Measurements from ENCODE around the gene CTAG1B. TPM values are rescaled to one million over a fixed set of nuclear protein-coding genes. Genes with fewer than 3 reads are reported as not detected.
"Not testable (repeated sequence)": the region's sequence is repeated elsewhere in the genome, so short reads cannot be mapped to it uniquely, and the experiment has no call there.

Gene CTAG1B
- total RNA-seq, 2 experiments from 2014 or later = not detected

DNA sequence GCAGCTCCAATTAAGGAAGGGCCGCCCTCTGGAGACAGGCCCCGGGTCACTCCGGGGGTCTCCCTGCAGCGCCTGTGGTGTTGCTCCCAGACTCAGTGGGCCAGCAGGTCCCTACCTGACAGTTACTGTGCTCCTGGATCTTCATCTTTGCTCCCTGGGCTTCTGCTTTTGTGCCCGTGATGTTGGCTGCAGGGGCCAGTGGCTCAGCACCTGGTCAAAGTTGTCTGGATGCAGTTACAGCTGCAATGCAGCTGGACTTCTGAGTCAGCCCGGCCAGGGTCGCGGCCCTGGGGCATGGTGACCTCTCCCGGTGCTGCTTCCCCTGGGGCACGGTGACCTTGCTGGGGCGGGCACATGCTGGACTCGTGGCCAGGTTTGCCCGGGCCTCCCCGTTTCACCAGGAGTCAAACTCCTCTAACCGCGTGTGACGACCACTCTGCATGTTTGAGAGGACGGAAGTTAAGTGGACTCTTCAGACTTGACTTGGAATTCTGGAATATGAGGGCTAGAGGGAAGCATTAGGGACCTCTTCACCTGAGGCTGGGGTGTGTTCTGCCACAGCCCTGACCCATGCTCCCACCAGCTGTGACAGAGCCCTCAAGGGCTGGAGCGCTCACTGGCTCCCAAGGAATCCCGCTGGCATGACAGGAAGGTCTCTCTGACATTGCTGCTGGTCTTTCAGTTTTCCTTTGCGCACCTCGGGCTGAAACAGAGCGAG, 30.6 kb upstream of the CTAG1B start:
- TF ChIP-seq EZH2phosphoT487 (IDR thresholded peaks at IDR 0.05; ENCODE audit: borderline replicate concordance, low read depth, low read length) = no peak
- TF ChIP-seq, protein P1, sequence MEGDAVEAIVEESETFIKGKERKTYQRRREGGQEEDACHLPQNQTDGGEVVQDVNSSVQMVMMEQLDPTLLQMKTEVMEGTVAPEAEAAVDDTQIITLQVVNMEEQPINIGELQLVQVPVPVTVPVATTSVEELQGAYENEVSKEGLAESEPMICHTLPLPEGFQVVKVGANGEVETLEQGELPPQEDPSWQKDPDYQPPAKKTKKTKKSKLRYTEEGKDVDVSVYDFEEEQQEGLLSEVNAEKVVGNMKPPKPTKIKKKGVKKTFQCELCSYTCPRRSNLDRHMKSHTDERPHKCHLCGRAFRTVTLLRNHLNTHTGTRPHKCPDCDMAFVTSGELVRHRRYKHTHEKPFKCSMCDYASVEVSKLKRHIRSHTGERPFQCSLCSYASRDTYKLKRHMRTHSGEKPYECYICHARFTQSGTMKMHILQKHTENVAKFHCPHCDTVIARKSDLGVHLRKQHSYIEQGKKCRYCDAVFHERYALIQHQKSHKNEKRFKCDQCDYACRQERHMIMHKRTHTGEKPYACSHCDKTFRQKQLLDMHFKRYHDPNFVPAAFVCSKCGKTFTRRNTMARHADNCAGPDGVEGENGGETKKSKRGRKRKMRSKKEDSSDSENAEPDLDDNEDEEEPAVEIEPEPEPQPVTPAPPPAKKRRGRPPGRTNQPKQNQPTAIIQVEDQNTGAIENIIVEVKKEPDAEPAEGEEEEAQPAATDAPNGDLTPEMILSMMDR (conservative IDR thresholded peaks at IDR 0.05; ENCODE audit: low read length) = no peak
- H3K9me2 ChIP-seq (ENCODE audit: insufficient read depth, low read length) = no peaks in the 10 kb centered on the region
- ChIA-PET CTCF (ENCODE audit: unreplicated experiment) (no interaction called here), POLR2A (no interaction called here)
- no TSS peak for BruUV-seq (replicated peaks)
- DNase-seq (ENCODE audit: low spot score) = no peak
- no peak overlapping the region for H3K4me2 ChIP-seq (ENCODE audit: low read length)
- intact Hi-C loops (cut with micrococcal nuclease; ENCODE audit: unreplicated experiment) = no loop called here
- no peak overlapping the region for H3K4me3 ChIP-seq (ENCODE audit: low read depth, low read length, poor library complexity, severe bottlenecking)
- H3K9me3 ChIP-seq (ENCODE audit: low read length) = no peaks in the 10 kb centered on the region
- no peaks in the 10 kb centered on the region for H3K36me3 ChIP-seq (ENCODE audit: insufficient read depth, low read length)
- H4K20me1 ChIP-seq (ENCODE audit: insufficient read depth, low read length) = no peaks in the 10 kb centered on the region
- no peaks in the 10 kb centered on the region for H3K79me2 ChIP-seq (ENCODE audit: insufficient read depth, low read depth, low read length)
- H3K4me1 ChIP-seq (ENCODE audit: insufficient read depth, low read length, poor library complexity, severe bottlenecking) = no peaks in the 10 kb centered on the region
- no peak overlapping the region for H2AFZ ChIP-seq (ENCODE audit: low read length)
- H3K27ac ChIP-seq (ENCODE audit: low read depth, low read length, poor library complexity, severe bottlenecking) = no peak overlapping the region

DNA sequence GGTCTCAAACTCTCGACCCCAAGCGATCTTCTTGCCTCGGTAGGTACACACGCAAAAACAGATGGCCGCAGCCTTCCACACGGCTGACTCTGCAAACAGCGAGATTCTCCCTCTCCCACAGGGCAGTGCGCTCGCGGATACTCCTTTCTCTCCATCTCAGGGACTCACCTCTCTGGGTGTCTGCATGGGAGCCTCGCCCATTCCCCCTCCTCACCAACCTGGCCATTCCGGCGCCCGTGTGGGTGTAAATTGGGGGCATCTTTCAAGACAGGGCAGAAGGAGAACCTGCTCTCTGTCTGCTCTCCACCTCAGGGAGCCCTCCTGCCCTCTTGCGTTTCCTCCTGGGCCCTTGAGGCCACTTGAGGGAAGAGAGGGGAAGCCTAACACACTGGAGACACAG, 29.8 kb upstream of the CTAG1B start:
- intact Hi-C loops (cut with micrococcal nuclease; ENCODE audit: unreplicated experiment) = no loop called here
- Histone ChIP-seq H3K4me3 (ENCODE audit: low read depth, low read length, poor library complexity, severe bottlenecking) (no peak overlapping the region), H3K27ac (ENCODE audit: low read depth, low read length, poor library complexity, severe bottlenecking) (no peak overlapping the region), H3K4me2 (ENCODE audit: low read length) (no peak overlapping the region), H4K20me1 (ENCODE audit: insufficient read depth, low read length) (no peaks in the 10 kb centered on the region), H3K36me3 (ENCODE audit: insufficient read depth, low read length) (no peaks in the 10 kb centered on the region), H3K9me2 (ENCODE audit: insufficient read depth, low read length) (no peaks in the 10 kb centered on the region), H3K9me3 (ENCODE audit: low read length) (no peaks in the 10 kb centered on the region), H3K79me2 (ENCODE audit: insufficient read depth, low read depth, low read length) (no peaks in the 10 kb centered on the region), H3K4me1 (ENCODE audit: insufficient read depth, low read length, poor library complexity, severe bottlenecking) (no peaks in the 10 kb centered on the region), H2AFZ (ENCODE audit: low read length) (no peak overlapping the region)
- no peak for DNase-seq (ENCODE audit: low spot score)
- ChIA-PET CTCF (ENCODE audit: unreplicated experiment) (no interaction called here), POLR2A (no interaction called here)
- TF ChIP-seq, protein P1 (conservative IDR thresholded peaks at IDR 0.05; ENCODE audit: low read length) = no peak
- TF ChIP-seq EZH2phosphoT487 (IDR thresholded peaks at IDR 0.05; ENCODE audit: borderline replicate concordance, low read depth, low read length) = no peak
- no TSS peak for BruUV-seq (replicated peaks)

DNA sequence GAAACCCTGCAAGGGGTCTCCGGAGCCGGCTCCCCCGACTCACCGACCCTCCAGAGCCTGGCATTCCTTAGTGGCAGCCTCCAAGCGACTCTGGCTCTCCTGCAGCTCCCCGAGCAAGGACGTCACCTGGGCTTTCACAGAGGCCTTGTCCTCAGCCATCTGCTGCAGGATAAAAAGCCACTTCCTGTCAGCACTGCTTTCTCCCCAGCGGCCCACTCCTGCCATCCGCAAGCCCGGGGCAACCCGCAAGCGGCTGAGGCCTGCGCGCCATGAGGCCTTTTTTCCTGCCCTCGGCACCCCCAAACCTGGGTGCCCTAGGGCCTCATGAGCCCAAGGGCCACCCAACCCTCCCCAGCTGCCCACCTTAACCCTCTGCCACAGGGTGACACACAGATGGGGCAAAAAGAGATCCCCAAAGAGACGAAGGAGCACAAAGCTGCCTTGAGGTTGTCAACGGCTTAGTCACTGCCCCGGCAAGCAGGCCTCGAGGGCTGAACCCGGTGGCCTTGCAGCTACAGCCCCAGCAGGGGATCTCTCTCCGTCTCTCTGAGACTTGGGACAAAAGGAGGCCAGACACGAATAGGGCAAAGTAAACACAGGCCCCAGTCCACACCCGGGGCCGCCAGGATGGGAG, 26.8 kb upstream of the CTAG1B start:
- H3K4me1 ChIP-seq (ENCODE audit: insufficient read depth, low read length, poor library complexity, severe bottlenecking); H4K20me1 ChIP-seq (ENCODE audit: insufficient read depth, low read length); CTCF ChIA-PET (ENCODE audit: unreplicated experiment); H3K79me2 ChIP-seq (ENCODE audit: insufficient read depth, low read depth, low read length); H2AFZ ChIP-seq (ENCODE audit: low read length); H3K36me3 ChIP-seq (ENCODE audit: insufficient read depth, low read length); H3K9me3 ChIP-seq (ENCODE audit: low read length); H3K4me2 ChIP-seq (ENCODE audit: low read length); H3K4me3 ChIP-seq (ENCODE audit: low read depth, low read length, poor library complexity, severe bottlenecking); intact Hi-C loops (cut with micrococcal nuclease; ENCODE audit: unreplicated experiment); POLR2A ChIA-PET; H3K9me2 ChIP-seq (ENCODE audit: insufficient read depth, low read length); H3K27ac ChIP-seq (ENCODE audit: low read depth, low read length, poor library complexity, severe bottlenecking); BruUV-seq (replicated peaks); DNase-seq (ENCODE audit: low spot score): not testable (repeated sequence)

DNA sequence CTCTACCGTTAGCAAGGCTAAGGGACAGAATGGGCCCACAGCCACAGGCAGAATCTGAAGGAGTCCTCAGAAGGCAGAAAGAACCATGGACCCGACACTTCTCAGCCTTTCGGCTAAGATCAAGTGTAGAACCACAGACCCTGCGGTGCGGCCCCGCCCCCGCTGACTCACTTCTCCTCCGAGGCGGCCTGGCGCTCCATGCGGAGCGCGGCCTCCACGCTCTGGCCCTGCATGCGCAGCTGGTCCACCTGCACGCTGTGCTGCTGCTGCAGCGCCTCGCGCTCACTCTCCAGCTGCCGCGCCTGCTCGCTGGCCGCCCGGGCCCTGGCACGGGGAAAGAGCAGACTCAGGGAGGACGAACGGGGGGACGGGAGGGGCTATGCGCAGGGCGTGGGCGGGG, 24.6 kb upstream of the CTAG1B start:
- H3K9me2 ChIP-seq (ENCODE audit: insufficient read depth, low read length); H3K4me1 ChIP-seq (ENCODE audit: insufficient read depth, low read length, poor library complexity, severe bottlenecking); DNase-seq (ENCODE audit: low spot score); H3K4me2 ChIP-seq (ENCODE audit: low read length); BruUV-seq (replicated peaks); H3K36me3 ChIP-seq (ENCODE audit: insufficient read depth, low read length); H3K79me2 ChIP-seq (ENCODE audit: insufficient read depth, low read depth, low read length); CTCF ChIA-PET (ENCODE audit: unreplicated experiment); POLR2A ChIA-PET; H4K20me1 ChIP-seq (ENCODE audit: insufficient read depth, low read length); H3K9me3 ChIP-seq (ENCODE audit: low read length); H2AFZ ChIP-seq (ENCODE audit: low read length); H3K27ac ChIP-seq (ENCODE audit: low read depth, low read length, poor library complexity, severe bottlenecking); intact Hi-C loops (cut with micrococcal nuclease; ENCODE audit: unreplicated experiment); H3K4me3 ChIP-seq (ENCODE audit: low read depth, low read length, poor library complexity, severe bottlenecking): not testable (repeated sequence)

DNA sequence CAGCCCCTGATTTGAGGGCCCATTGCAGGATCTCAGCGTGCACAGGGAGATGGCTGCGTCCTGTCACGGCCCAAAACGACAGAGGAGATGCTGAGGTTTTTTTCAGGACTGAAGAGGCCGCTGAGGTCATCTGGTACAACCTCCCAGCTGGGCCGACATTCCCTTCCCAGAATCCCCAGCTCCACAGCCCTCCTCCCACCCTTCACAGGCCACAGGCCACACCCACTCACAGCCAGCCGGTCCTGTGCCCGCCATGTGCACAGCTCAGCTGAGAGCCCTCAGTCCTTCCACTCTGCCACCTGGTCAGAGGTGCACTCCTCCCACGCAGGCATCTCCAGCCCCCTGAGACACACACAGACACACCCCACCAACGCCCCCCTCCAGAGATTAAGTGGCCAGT, 22.7 kb upstream of the CTAG1B start:
- H3K9me2 ChIP-seq (ENCODE audit: insufficient read depth, low read length); POLR2A ChIA-PET; intact Hi-C loops (cut with micrococcal nuclease; ENCODE audit: unreplicated experiment); H3K4me1 ChIP-seq (ENCODE audit: insufficient read depth, low read length, poor library complexity, severe bottlenecking); H3K79me2 ChIP-seq (ENCODE audit: insufficient read depth, low read depth, low read length); DNase-seq (ENCODE audit: low spot score); H4K20me1 ChIP-seq (ENCODE audit: insufficient read depth, low read length); CTCF ChIA-PET (ENCODE audit: unreplicated experiment); H3K4me2 ChIP-seq (ENCODE audit: low read length); H3K9me3 ChIP-seq (ENCODE audit: low read length); H3K36me3 ChIP-seq (ENCODE audit: insufficient read depth, low read length); H3K27ac ChIP-seq (ENCODE audit: low read depth, low read length, poor library complexity, severe bottlenecking); H3K4me3 ChIP-seq (ENCODE audit: low read depth, low read length, poor library complexity, severe bottlenecking); BruUV-seq (replicated peaks); H2AFZ ChIP-seq (ENCODE audit: low read length): not testable (repeated sequence)
